ENCODE results near the gene CDH8.

Gene CDH8

GRCh38 chr16:61993108-61993507 lies 43.1 kb downstream of the CDH8 start:
- TF ChIP-seq USF1 (IDR thresholded peaks at IDR 0.05) = no peak
- no peak for TF ChIP-seq CEBPB (IDR thresholded peaks at IDR 0.05)
- no peak for TF ChIP-seq TAF1 (IDR thresholded peaks at IDR 0.05; ENCODE audit: low read depth)
- TF ChIP-seq REST (IDR thresholded peaks at IDR 0.05; ENCODE audit: low read depth) = no peak
- no peak for TF ChIP-seq RAD21 (IDR thresholded peaks at IDR 0.05; ENCODE audit: low read depth)
- TF ChIP-seq YY1 (IDR thresholded peaks at IDR 0.05; ENCODE audit: low read depth) = no peak
- no peak for TF ChIP-seq EGR1 (IDR thresholded peaks at IDR 0.05)
- no peak for TF ChIP-seq NFIC (IDR thresholded peaks at IDR 0.05)
- TF ChIP-seq TEAD4 (IDR thresholded peaks at IDR 0.05) = no peak
- no peak for TF ChIP-seq TCF12 (IDR thresholded peaks at IDR 0.05; ENCODE audit: low read depth)
- no peak for TF ChIP-seq MAX (IDR thresholded peaks at IDR 0.05)
- TF ChIP-seq CREB1 (IDR thresholded peaks at IDR 0.05; ENCODE audit: low read depth) = no peak
- no peak for TF ChIP-seq FOXM1 (IDR thresholded peaks at IDR 0.05; ENCODE audit: borderline replicate concordance, low read depth)
- TF ChIP-seq EP300 (IDR thresholded peaks at IDR 0.05; ENCODE audit: borderline replicate concordance) = no peak
- TF ChIP-seq ZBTB7A (IDR thresholded peaks at IDR 0.05; ENCODE audit: low read depth) = no peak

GRCh38 chr16:61987474-61988012 lies 48.7 kb downstream of the CDH8 start:
- no peak for TF ChIP-seq TAF1 (IDR thresholded peaks at IDR 0.05; ENCODE audit: low read depth)
- no peak for TF ChIP-seq FOXM1 (IDR thresholded peaks at IDR 0.05; ENCODE audit: borderline replicate concordance, low read depth)
- no peak for TF ChIP-seq YY1 (IDR thresholded peaks at IDR 0.05; ENCODE audit: low read depth)
- TF ChIP-seq CEBPB (IDR thresholded peaks at IDR 0.05) = no peak
- TF ChIP-seq ZBTB7A (IDR thresholded peaks at IDR 0.05; ENCODE audit: low read depth) = no peak
- TF ChIP-seq MAX (IDR thresholded peaks at IDR 0.05) = no peak
- no peak for TF ChIP-seq USF1 (IDR thresholded peaks at IDR 0.05)
- no peak for TF ChIP-seq REST (IDR thresholded peaks at IDR 0.05; ENCODE audit: low read depth)
- no peak for TF ChIP-seq NFIC (IDR thresholded peaks at IDR 0.05)

- no peak for TF ChIP-seq CEBPB (IDR thresholded peaks at IDR 0.05)
Measured at GRCh38 chr16:61969077-61969382, 67.2 kb downstream of the CDH8 start.

- TF ChIP-seq REST (IDR thresholded peaks at IDR 0.05; ENCODE audit: low read depth) = no peak
- no peak for TF ChIP-seq TCF12 (IDR thresholded peaks at IDR 0.05; ENCODE audit: low read depth)
- no peak for TF ChIP-seq TEAD4 (IDR thresholded peaks at IDR 0.05)
- TF ChIP-seq EGR1 (IDR thresholded peaks at IDR 0.05) = no peak
- no peak for TF ChIP-seq TAF1 (IDR thresholded peaks at IDR 0.05; ENCODE audit: low read depth)
- no peak for TF ChIP-seq USF1 (IDR thresholded peaks at IDR 0.05)
- no peak for TF ChIP-seq YY1 (IDR thresholded peaks at IDR 0.05; ENCODE audit: low read depth)
Measured at GRCh38 chr16:61968242-61969076, 67.8 kb downstream of the CDH8 start.

Data from Ishikawa (cell line).